HL-60 (cell line): ENCODE results near the gene CNIH2.
A peak's percentile ranks its signal among the peaks of the same experiment; 100 is the strongest.

Experiments
- DNase-seq, 2 experiments: peaks; one replicate each; pipeline ENCODE4 v3.0.0-alpha.2; 2010 to 2020; ENCODE audit warnings: low read depth in 1 of 2, low spot score in 1 of 2
- H3K27ac ChIP-seq: fragments of 250-450 bp; sonication (Bioruptor Pico); replicated peaks from 2 replicates; pipeline ENCODE4 v1.5.1; 2020; ENCODE audit warnings: mild to moderate bottlenecking, moderate library complexity
- H3K27me3 ChIP-seq: fragments of 250-450 bp; sonication (Bioruptor Pico); 2 replicates; pipeline ENCODE4 v1.5.1; 2021; ENCODE audit warnings: mild to moderate bottlenecking, moderate library complexity; ENCODE audit not compliant: insufficient read depth, poor library complexity, severe bottlenecking
- H3K4me3 ChIP-seq: replicated peaks from 2 replicates; pipeline ENCODE4 v1.5.1; 2011; ENCODE audit warnings: mild to moderate bottlenecking, control low read depth, low read length; ENCODE audit not compliant: insufficient read depth
- CTCF ChIP-seq: IDR thresholded peaks from one replicate; pipeline ENCODE4 v1.5.1; 2011; ENCODE audit warnings: low read length, control low read depth, inconsistent platforms; ENCODE audit not compliant: insufficient read depth
- GABPA ChIP-seq: IDR thresholded peaks from 2 replicates; pipeline ENCODE4 v1.6.1; 2012; ENCODE audit warnings: low read depth
- POLR2AphosphoS5 ChIP-seq: IDR thresholded peaks from 2 replicates; pipeline ENCODE4 v1.6.1; 2012; ENCODE audit warnings: low read depth
- REST ChIP-seq: IDR thresholded peaks from 2 replicates; pipeline ENCODE4 v1.6.1; 2012; ENCODE audit warnings: low read depth; ENCODE audit not compliant: insufficient replicate concordance
- SPI1 ChIP-seq: IDR thresholded peaks from 2 replicates; pipeline ENCODE4 v1.6.1; 2012; ENCODE audit warnings: low read depth, mild to moderate bottlenecking, borderline replicate concordance

CNIH2 gene

GRCh38 chr11:66285250-66285947, 7.4 kb downstream of the CNIH2 start:
- Histone ChIP-seq H3K4me3 (no peak overlapping the region), H3K27me3 (no peaks in the 10 kb centered on the region), H3K27ac (no peak overlapping the region)
- TF ChIP-seq POLR2AphosphoS5, result no peak
- TF ChIP-seq SPI1, result no peak
- TF ChIP-seq GABPA, result no peak
- TF ChIP-seq REST, result no peak
- TF ChIP-seq CTCF, result no peak
- DNase-seq, result no peak

- Histone ChIP-seq H3K4me3 (no peak overlapping the region), H3K27ac (peak overlapping the region; percentile 60; the same call in 1 of the 2 replicates), H3K27me3 (peaks cover 6% of the 10 kb centered on the region)
- no peak for TF ChIP-seq POLR2AphosphoS5
- no peak for TF ChIP-seq SPI1
- TF ChIP-seq REST, result no peak
- no peak for TF ChIP-seq GABPA
- TF ChIP-seq CTCF, result no peak
- DNase-seq, result no peak
Measured at GRCh38 chr11:66286699-66287098, 8.7 kb downstream of the CNIH2 start.

GRCh38 chr11:66287211-66287888, 9.4 kb downstream of the CNIH2 start:
- Histone ChIP-seq H3K4me3 (peak overlapping the region; percentile 90), H3K27me3 (peaks cover 11% of the 10 kb centered on the region), H3K27ac (peak overlapping the region; percentile 60)
- no peak for TF ChIP-seq CTCF
- TF ChIP-seq POLR2AphosphoS5, result peak; percentile 22; the same call in 1 of the 2 replicates
- TF ChIP-seq SPI1, result peak; percentile 64; the same call in 1 of the 2 replicates
- TF ChIP-seq GABPA, result no peak
- no peak for TF ChIP-seq REST
- DNase-seq, result peak in 1 of 2 experiments; percentile 64
